Kidney (tissue), 22 donors: ENCODE data around the gene LACTBL1. TPM values are rescaled to one million over a fixed set of nuclear protein-coding genes. Genes with fewer than 3 reads are reported as not detected.

Experiments used
- DNase-seq, 5 donors: peaks; one replicate each; pipeline ENCODE4 v3.0.0-alpha.2; 2013 to 2020
- FAIRE-seq: peaks from 2 replicates; lab custom pipeline; 2012; peaks lifted over from hg19 to GRCh38; lab: Jason Lieb, UNC
- H3K27ac ChIP-seq, 2 donors: one replicate each; pipeline ENCODE4 v1.7.0; 2013; ENCODE audit warnings: low read depth in 2 of 2, low read length in 2 of 2, inconsistent platforms in 1 of 2
- H3K27me3 ChIP-seq: one replicate; pipeline ENCODE4 v1.7.1; 2013; ENCODE audit warnings: low read length, inconsistent platforms; ENCODE audit not compliant: control insufficient read depth, insufficient read depth
- H3K36me3 ChIP-seq, 3 donors: one replicate each; pipeline versions ENCODE4 v1.7.0 to v1.7.1; 2013; ENCODE audit warnings: low read length in 3 of 3, control low read depth in 1 of 3, inconsistent platforms in 1 of 3; ENCODE audit not compliant: insufficient read depth in 3 of 3, control insufficient read depth in 2 of 3
- H3K4me1 ChIP-seq, 3 donors: one replicate each; pipeline versions ENCODE4 v1.7.0 to v1.7.1; 2013; ENCODE audit warnings: low read length in 3 of 3, inconsistent platforms in 1 of 3, low read depth in 1 of 3; ENCODE audit not compliant: control insufficient read depth in 2 of 3, insufficient read depth in 2 of 3
- H3K4me3 ChIP-seq, 3 donors: one replicate each; pipeline versions ENCODE4 v1.7.0 to v1.8.1; 2013; ENCODE audit warnings: low read length in 3 of 3, control low read depth in 1 of 3, inconsistent platforms in 1 of 3
- H3K9ac ChIP-seq, 3 donors: one replicate each; pipeline versions ENCODE4 v1.7.0 to v1.7.1; 2013; ENCODE audit warnings: low read length in 3 of 3, control low read depth in 1 of 3, inconsistent platforms in 1 of 3
- H3K9me3 ChIP-seq, 3 donors: one replicate each; pipeline versions ENCODE4 v1.7.0 to v1.7.1; 2013; ENCODE audit warnings: low read length in 3 of 3, control low read depth in 1 of 3, inconsistent platforms in 1 of 3; ENCODE audit not compliant: control insufficient read depth in 2 of 3, insufficient read depth in 1 of 3
- CTCF ChIP-seq: IDR thresholded peaks from 3 replicates; pipeline ENCODE4 v1.5.1; 2012; ENCODE audit warnings: mild to moderate bottlenecking, moderate library complexity, borderline replicate concordance; ENCODE audit not compliant: insufficient read depth; ENCODE audit errors: extremely low read depth
- intact Hi-C: fragments of 100-400 bp; cut with DNase I; formaldehyde crosslinking; loops from one replicate; pipeline ENCODE4 v1.11.1; 2022
- long read RNA-seq, 10 donors: library from polyadenylated mRNA in 1 of 10; unstranded in 1 of 10; transcript quantifications; one replicate each; pipeline ENCODE4 v2.0.0 and lab custom pipeline, GENCODE V29; 2021 to 2026
- polyA plus RNA-seq: library from polyadenylated mRNA; stranded (reverse); fragments of 350-450 nt; fragmentation: Illumina TruSeq; extraction: RNeasy Lipid Tissue Mini Kit (QIAGEN cat#74804); gene quantifications from one replicate; pipeline ENCODE4 v1.2.3, GENCODE V29; 2014; ENCODE audit warnings: low read depth, low replicate concordance; ENCODE audit not compliant: insufficient read depth
- total RNA-seq: library from RNA; stranded (reverse); fragmentation: NEBNext Ultra II Directional; extraction: Animal tissue kit (Norgen Biotek cat#: 25700); gene quantifications from one replicate; pipeline ENCODE4 v1.2.1, GENCODE V29; 2021
- donor health status: control.
- donor health status: control.
- donor health status: control.
- donor health status: control.
- donor health status: control.
- donor health status: DM: yes; HTN: yes; CAD: no.
- donor health status: Normal renal cell carcinoma (clear cell type).

LACTBL1 gene, protein sequence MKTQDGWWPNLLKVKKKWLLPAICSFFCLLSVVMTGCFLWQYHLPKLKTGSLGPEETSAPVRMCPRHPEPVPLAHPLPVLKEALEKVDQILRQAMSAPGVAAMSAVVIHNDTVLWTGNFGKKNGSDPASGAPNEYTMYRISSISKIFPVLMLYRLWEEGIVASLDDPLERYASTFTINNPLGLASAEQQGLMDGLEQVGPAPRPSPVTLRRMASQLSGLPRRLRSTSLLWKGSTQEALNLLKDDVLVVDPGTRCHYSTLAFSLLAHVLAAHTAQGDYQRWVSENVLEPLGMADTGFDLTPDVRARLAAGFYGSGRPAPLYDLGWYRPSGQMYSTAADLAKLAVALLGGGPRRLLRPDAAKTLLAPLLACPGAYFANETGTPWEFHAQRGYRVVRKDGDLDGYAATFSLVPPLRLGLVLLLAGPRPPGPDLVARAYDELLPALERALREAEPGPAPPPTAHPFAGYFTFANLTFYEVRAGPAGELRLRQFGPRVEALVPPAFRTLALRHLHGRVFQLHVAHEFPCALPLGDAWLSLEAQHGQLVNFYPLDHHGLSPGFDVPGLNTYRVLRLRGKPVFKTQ
- total RNA-seq (not detected), polyA plus RNA-seq (not detected)
- long read RNA-seq, donor 1 = 0 reads
- long read RNA-seq, donor 2 = 0 reads
- long read RNA-seq, donor 3 = 0 reads
- long read RNA-seq, donor 4 = 0 reads
- long read RNA-seq, donor 5 = 0 reads
- long read RNA-seq, donor 6 = 0 reads
- long read RNA-seq, donor 7 = 0 reads
- long read RNA-seq, donor 8 = 0 reads
- long read RNA-seq, donor 9 = 0 reads
- long read RNA-seq, donor 10 = 0 reads

DNA sequence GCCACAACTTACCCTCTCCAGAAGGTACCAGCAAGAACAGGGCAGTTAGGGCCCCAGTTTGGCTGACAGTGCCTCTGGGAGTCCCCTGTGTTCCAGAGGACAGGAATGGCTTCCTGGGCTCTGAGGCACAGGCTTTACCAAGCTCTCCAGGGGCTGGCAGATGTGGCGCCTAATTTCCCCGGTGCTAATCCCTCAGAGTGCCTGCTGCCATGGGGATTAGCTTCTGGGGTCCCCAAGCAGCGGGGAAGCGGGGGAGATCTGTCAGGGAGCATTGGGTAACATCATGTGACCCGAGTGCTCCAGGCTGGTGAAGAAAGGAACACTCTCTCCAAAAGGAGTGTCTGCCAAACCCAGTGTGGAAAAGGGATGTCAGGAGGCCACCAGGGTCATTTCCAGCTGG, at the start of gene LACTBL1:
TSS of gene LACTBL1 (minus strand) at position 107 of the 400 bp plus-strand sequence. CDS start 550 bp downstream, outside the sequence.
- FAIRE-seq (no peak), DNase-seq (no peak)
- Histone ChIP-seq H3K27me3 (no peaks in the 10 kb centered on the region), H3K4me1 (no peaks in the 10 kb centered on the region), H3K27ac (no peak within 1 kb of the TSS), H3K9ac (no peak within 1 kb of the TSS), H3K36me3 (no peaks in the 10 kb centered on the region), H3K9me3 (no peaks in the 10 kb centered on the region), H3K4me3 (no peak within 1 kb of the TSS)
- no peak for TF ChIP-seq CTCF
- intact Hi-C loops = loop anchor here (10.0 kb wide), 1 partner anchor 212 kb away; no protein-coding TSS in a partner anchor

DNA sequence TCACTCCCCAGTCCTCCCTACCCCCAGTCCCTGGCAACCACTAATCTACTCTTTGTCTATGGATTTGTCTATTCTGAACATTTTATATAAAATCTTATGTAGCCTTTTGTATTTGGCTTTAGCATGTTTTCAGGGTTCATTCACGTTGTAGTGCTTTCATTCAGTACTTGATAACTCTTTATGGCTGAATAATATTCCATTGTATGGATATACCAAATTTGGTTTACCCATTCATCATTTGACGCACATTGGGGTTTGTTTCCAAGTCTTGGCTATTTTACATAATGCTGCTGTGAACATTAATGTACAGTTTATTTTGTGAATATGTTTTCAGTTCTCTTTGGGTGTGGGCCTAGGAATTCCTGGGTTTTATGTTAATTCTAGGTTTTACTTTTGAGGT, 49.2 kb upstream of the LACTBL1 start:
- Histone ChIP-seq H3K9ac (no peak overlapping the region), H3K4me1 (peaks cover 0 to 4% (median 4%) of the 10 kb centered on the region in 3 donors), H3K36me3 (no peaks in the 10 kb centered on the region), H3K27me3 (no peaks in the 10 kb centered on the region), H3K9me3 (peaks cover 0 to 1% (median 0%) of the 10 kb centered on the region in 3 donors), H3K4me3 (no peak overlapping the region), H3K27ac (no peak overlapping the region)
- DNase-seq = no peak
- no peak for TF ChIP-seq CTCF
- intact Hi-C loops = no loop called here
- FAIRE-seq = no peak

GRCh38 chr1:23020706-23021405, 48.2 kb upstream of the LACTBL1 start:
- Histone ChIP-seq H3K9me3 (peaks cover 0 to 1% (median 0%) of the 10 kb centered on the region in 3 donors), H3K4me3 (peak overlapping the region; percentile 80 to 95 (median 93)), H3K9ac (peak overlapping the region in 2 of 3 donors; percentile 51 to 96), H3K27me3 (no peaks in the 10 kb centered on the region), H3K27ac (no peak overlapping the region), H3K36me3 (no peaks in the 10 kb centered on the region), H3K4me1 (peaks cover 0 to 4% (median 4%) of the 10 kb centered on the region in 3 donors)
- TF ChIP-seq CTCF = no peak
- peak in 3 of 5 donors; percentile 21 to 57 (median 50) for DNase-seq
- intact Hi-C loops = no loop called here
- no peak for FAIRE-seq
